ENCODE results near the gene AKAP13.
"Not testable (repeated sequence)": the region's sequence is repeated elsewhere in the genome, so short reads cannot be mapped to it uniquely, and the experiment has no call there.

Gene AKAP13

GRCh38 chr15:85481543-85481942 is 101.1 kb downstream of the AKAP13 start:
- DNase-seq = not testable (repeated sequence)

GRCh38 chr15:85482894-85483293 is 102.5 kb downstream of the AKAP13 start:
- peak; percentile 92 for DNase-seq

GRCh38 chr15:85483955-85484354 is 103.6 kb downstream of the AKAP13 start:
- DNase-seq = not testable (repeated sequence)

GRCh38 chr15:85484923-85485322 is 104.5 kb downstream of the AKAP13 start:
- not testable (repeated sequence) for DNase-seq

GRCh38 chr15:85485956-85486567 is 105.7 kb downstream of the AKAP13 start:
- DNase-seq = peak; percentile 68

- DNase-seq = not testable (repeated sequence)
These were observed 107.4 kb downstream of the AKAP13 start for GRCh38 chr15:85487796-85488195.

- DNase-seq = no peak
These were observed 108.6 kb downstream of the AKAP13 start for GRCh38 chr15:85488997-85489396.

GRCh38 chr15:85489773-85490493 is 109.5 kb downstream of the AKAP13 start:
- DNase-seq = no peak

- no peak for DNase-seq
These were observed 110.5 kb downstream of the AKAP13 start for GRCh38 chr15:85490856-85491255.

GRCh38 chr15:85491691-85492090 is 111.3 kb downstream of the AKAP13 start:
- no peak for DNase-seq

- no peak for DNase-seq
These were observed 112.0 kb downstream of the AKAP13 start for GRCh38 chr15:85492406-85492805.

GRCh38 chr15:85493260-85493659 is 112.9 kb downstream of the AKAP13 start:
- no peak for DNase-seq

- DNase-seq = peak; percentile 68
These were observed 113.8 kb downstream of the AKAP13 start for GRCh38 chr15:85494048-85494777.

- DNase-seq = no peak
These were observed 114.7 kb downstream of the AKAP13 start for GRCh38 chr15:85495096-85495495.

- DNase-seq = no peak
These were observed 115.1 kb downstream of the AKAP13 start for GRCh38 chr15:85495544-85495943.

- no peak for DNase-seq
These were observed 115.7 kb downstream of the AKAP13 start for GRCh38 chr15:85496151-85496550.

- DNase-seq = no peak
These were observed 116.3 kb downstream of the AKAP13 start for GRCh38 chr15:85496551-85497171.

GRCh38 chr15:85497172-85497569 is 116.8 kb downstream of the AKAP13 start:
- DNase-seq = no peak

- no peak for DNase-seq
These were observed 118.1 kb downstream of the AKAP13 start for GRCh38 chr15:85498471-85498870.

GRCh38 chr15:85499371-85499887 is 119.0 kb downstream of the AKAP13 start:
- no peak for DNase-seq

GRCh38 chr15:85500060-85500708 is 119.8 kb downstream of the AKAP13 start:
- DNase-seq = no peak

GRCh38 chr15:85500729-85501128 is 120.3 kb downstream of the AKAP13 start:
- no peak for DNase-seq

- DNase-seq = no peak
These were observed 121.2 kb downstream of the AKAP13 start for GRCh38 chr15:85501574-85501973.

Measured in fibroblast of skin of right biceps (primary cell).